ENCODE results near the gene CAPN5. TPM values are rescaled to one million over a fixed set of nuclear protein-coding genes. Genes with fewer than 3 reads are reported as not detected.

The CAPN5 gene
- total RNA-seq, 1 donor from 2014 or later, result 15.0 TPM

GRCh38 chr11:77091146-77091940 lies 24.6 kb downstream of the CAPN5 start:
- TF ChIP-seq POLR2AphosphoS5 (IDR thresholded peaks at IDR 0.05; ENCODE audit: insufficient read depth in 1 of 2, low read depth in 1 of 2) (peak in 1 of 2 donors; percentile 22), POLR2A (IDR thresholded peaks at IDR 0.05) (no peak), CTCF (IDR thresholded peaks at IDR 0.05) (peak; percentile 93 to 99 (median 95))
- Histone ChIP-seq H3K9me3 (no peaks in the 10 kb centered on the region), H3K27me3 (no peaks in the 10 kb centered on the region), H3K4me1 (no peaks in the 10 kb centered on the region), H3K4me3 (no peak overlapping the region), H3K27ac (no peak overlapping the region), H3K36me3 (no peaks in the 10 kb centered on the region)
- no peak for DNase-seq (ENCODE audit: extremely low spot score in 2 of 2)
- intact Hi-C loops (cut with DNase I), result loop anchor here (5.0 kb wide), 1 partner anchor 44 kb away; no protein-coding TSS in a partner anchor

- Histone ChIP-seq H3K27ac (no peak overlapping the region), H3K9me3 (no peaks in the 10 kb centered on the region), H3K36me3 (no peaks in the 10 kb centered on the region), H3K4me3 (no peak overlapping the region), H3K27me3 (no peaks in the 10 kb centered on the region), H3K4me1 (no peaks in the 10 kb centered on the region)
- intact Hi-C loops (cut with DNase I), result loop anchor here (5.0 kb wide), 1 partner anchor 45 kb away; no protein-coding TSS in a partner anchor
- no peak for DNase-seq (ENCODE audit: extremely low spot score in 2 of 2)
- TF ChIP-seq POLR2AphosphoS5 (IDR thresholded peaks at IDR 0.05; ENCODE audit: insufficient read depth in 1 of 2, low read depth in 1 of 2), result no peak
- TF ChIP-seq CTCF (IDR thresholded peaks at IDR 0.05), result no peak
- no peak for TF ChIP-seq POLR2A (IDR thresholded peaks at IDR 0.05)
Observed at GRCh38 chr11:77092382-77092781, 25.6 kb downstream of the CAPN5 start.

- H3K4me3 ChIP-seq, result no peak overlapping the region
- no peaks in the 10 kb centered on the region for H3K27me3 ChIP-seq
- intact Hi-C loops (cut with DNase I), result loop anchor here (5.0 kb wide), 1 partner anchor 46 kb away; no protein-coding TSS in a partner anchor
- H3K4me1 ChIP-seq, result no peaks in the 10 kb centered on the region
- DNase-seq (ENCODE audit: extremely low spot score in 2 of 2), result no peak
- TF ChIP-seq CTCF (IDR thresholded peaks at IDR 0.05), result no peak
- no peak for TF ChIP-seq POLR2A (IDR thresholded peaks at IDR 0.05)
- no peak for TF ChIP-seq POLR2AphosphoS5 (IDR thresholded peaks at IDR 0.05; ENCODE audit: insufficient read depth in 1 of 2, low read depth in 1 of 2)
- H3K27ac ChIP-seq, result no peak overlapping the region
- H3K36me3 ChIP-seq, result no peaks in the 10 kb centered on the region
- no peaks in the 10 kb centered on the region for H3K9me3 ChIP-seq
Observed at GRCh38 chr11:77093056-77093891, 26.5 kb downstream of the CAPN5 start.

GRCh38 chr11:77093987-77094840 lies 27.4 kb downstream of the CAPN5 start:
- intact Hi-C loops (cut with DNase I), result loop anchor here (5.0 kb wide), 1 partner anchor 47 kb away; no protein-coding TSS in a partner anchor
- TF ChIP-seq CTCF (IDR thresholded peaks at IDR 0.05) (no peak), POLR2AphosphoS5 (IDR thresholded peaks at IDR 0.05; ENCODE audit: insufficient read depth in 1 of 2, low read depth in 1 of 2) (no peak), POLR2A (IDR thresholded peaks at IDR 0.05) (no peak)
- Histone ChIP-seq H3K9me3 (no peaks in the 10 kb centered on the region), H3K27me3 (no peaks in the 10 kb centered on the region), H3K4me3 (no peak overlapping the region), H3K4me1 (no peaks in the 10 kb centered on the region), H3K36me3 (no peaks in the 10 kb centered on the region), H3K27ac (no peak overlapping the region)
- no peak for DNase-seq (ENCODE audit: extremely low spot score in 2 of 2)
